OCI-LY1 (cell line): ENCODE data around the gene DNHD1.

Experiments used
- EZH2 ChIP-seq: fragments of 200-600 bp; sonication (generic), shearing (Covaris generic); IDR thresholded peaks from 2 replicates; pipeline ENCODE4 v1.8.0; 2017; ENCODE audit warnings: borderline replicate concordance, mixed run types, mild to moderate bottlenecking, antibody characterized with exemption, low read length, moderate library complexity, mixed read lengths
- TF ChIP-seq, protein P1 (sequence below): fragments of 200-600 bp; sonication (generic), shearing (Covaris generic); IDR thresholded peaks from 2 replicates; pipeline ENCODE4 v1.5.1; 2017; ENCODE audit warnings: mild to moderate bottlenecking, antibody characterized with exemption, low read length, moderate library complexity, mixed read lengths

- TF ChIP-seq, protein P1, sequence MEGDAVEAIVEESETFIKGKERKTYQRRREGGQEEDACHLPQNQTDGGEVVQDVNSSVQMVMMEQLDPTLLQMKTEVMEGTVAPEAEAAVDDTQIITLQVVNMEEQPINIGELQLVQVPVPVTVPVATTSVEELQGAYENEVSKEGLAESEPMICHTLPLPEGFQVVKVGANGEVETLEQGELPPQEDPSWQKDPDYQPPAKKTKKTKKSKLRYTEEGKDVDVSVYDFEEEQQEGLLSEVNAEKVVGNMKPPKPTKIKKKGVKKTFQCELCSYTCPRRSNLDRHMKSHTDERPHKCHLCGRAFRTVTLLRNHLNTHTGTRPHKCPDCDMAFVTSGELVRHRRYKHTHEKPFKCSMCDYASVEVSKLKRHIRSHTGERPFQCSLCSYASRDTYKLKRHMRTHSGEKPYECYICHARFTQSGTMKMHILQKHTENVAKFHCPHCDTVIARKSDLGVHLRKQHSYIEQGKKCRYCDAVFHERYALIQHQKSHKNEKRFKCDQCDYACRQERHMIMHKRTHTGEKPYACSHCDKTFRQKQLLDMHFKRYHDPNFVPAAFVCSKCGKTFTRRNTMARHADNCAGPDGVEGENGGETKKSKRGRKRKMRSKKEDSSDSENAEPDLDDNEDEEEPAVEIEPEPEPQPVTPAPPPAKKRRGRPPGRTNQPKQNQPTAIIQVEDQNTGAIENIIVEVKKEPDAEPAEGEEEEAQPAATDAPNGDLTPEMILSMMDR = no peak
- TF ChIP-seq EZH2 = no peak
These were observed 110.2 kb downstream of the DNHD1 start for GRCh38 chr11:6607190-6607795.
